ENCODE results near the gene ITPR1.

Gene ITPR1

DNA sequence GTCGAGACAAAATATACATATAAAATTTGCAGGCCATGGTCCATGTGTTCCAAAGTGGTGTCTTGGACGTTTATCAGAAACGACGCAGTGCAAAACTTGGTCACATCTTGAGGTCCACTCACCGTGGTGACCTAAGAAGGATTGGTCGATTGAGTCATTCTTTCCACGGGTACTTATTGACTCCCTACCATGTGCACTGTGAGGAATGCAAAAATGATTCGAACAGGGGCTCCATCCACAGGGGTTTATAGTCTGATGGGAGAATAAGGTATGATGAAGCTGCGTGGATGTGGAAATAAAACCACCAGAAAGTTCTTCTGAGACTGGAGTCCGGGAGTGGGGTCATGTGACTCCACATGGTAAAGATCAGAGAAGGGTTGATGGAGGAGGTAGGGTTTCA, 185.2 kb downstream of the ITPR1 start:
- Histone ChIP-seq H3K9me3 (ENCODE audit: control insufficient read depth, insufficient read depth, low read length) (no peaks in the 10 kb centered on the region), H3K4me3 (ENCODE audit: low read depth, low read length) (no peak overlapping the region), H3K9ac (ENCODE audit: low read depth, low read length) (no peak overlapping the region), H3K27me3 (ENCODE audit: control insufficient read depth, insufficient read depth, low read length) (no peaks in the 10 kb centered on the region), H3K36me3 (ENCODE audit: control insufficient read depth, insufficient read depth, low read length) (no peaks in the 10 kb centered on the region), H3K4me1 (ENCODE audit: control insufficient read depth, insufficient read depth, low read length) (no peaks in the 10 kb centered on the region)

DNA sequence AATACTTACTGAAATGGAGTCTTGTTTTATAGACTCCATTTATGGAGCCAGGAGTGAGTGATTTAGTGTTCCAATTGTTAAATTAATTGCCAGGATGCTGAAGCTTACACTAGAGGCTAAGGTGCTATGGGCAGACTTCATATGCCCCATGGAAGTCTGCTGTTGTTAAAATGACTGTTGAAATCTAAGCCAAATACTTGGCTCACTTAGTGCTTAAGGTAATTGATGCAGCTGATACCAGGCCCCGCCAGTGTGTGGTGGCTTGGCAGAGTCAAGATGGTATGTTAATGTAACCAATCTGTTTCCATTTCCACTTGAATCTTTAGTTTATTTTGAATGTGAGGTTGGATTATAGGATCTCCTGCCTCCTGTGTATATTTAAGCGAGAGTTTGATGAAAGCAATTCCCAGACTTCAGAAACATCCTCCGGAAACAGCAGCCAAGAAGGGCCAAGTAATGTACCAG, 187.1 kb downstream of the ITPR1 start:
- Histone ChIP-seq H3K9ac (ENCODE audit: low read depth, low read length) (no peak overlapping the region), H3K9me3 (ENCODE audit: control insufficient read depth, insufficient read depth, low read length) (no peaks in the 10 kb centered on the region), H3K27me3 (ENCODE audit: control insufficient read depth, insufficient read depth, low read length) (no peaks in the 10 kb centered on the region), H3K4me1 (ENCODE audit: control insufficient read depth, insufficient read depth, low read length) (no peaks in the 10 kb centered on the region), H3K36me3 (ENCODE audit: control insufficient read depth, insufficient read depth, low read length) (no peaks in the 10 kb centered on the region), H3K4me3 (ENCODE audit: low read depth, low read length) (no peak overlapping the region)

DNA sequence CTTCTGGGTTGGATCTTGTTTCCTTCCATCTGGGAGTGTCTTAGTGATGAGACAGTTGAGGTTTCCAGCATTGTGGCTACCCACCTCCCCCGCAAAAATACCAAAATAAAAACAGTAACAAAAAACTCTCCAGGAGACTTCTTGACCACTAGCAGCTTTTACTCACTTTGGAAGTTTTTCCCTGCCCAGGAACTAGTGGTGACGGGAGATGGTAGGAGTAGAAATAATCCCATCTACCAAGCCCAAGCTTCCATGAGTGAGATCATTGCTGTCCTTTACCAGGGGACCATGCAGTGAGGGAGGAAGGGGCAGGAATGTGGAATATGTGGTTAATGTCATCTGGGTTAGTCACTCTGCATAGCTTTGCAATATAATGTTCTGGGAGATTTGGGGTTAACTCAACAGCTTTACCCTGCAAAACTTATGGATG, 187.7 kb downstream of the ITPR1 start:
- Histone ChIP-seq H3K4me3 (ENCODE audit: low read depth, low read length) (no peak overlapping the region), H3K36me3 (ENCODE audit: control insufficient read depth, insufficient read depth, low read length) (no peaks in the 10 kb centered on the region), H3K9me3 (ENCODE audit: control insufficient read depth, insufficient read depth, low read length) (no peaks in the 10 kb centered on the region), H3K4me1 (ENCODE audit: control insufficient read depth, insufficient read depth, low read length) (no peaks in the 10 kb centered on the region), H3K27me3 (ENCODE audit: control insufficient read depth, insufficient read depth, low read length) (no peaks in the 10 kb centered on the region), H3K9ac (ENCODE audit: low read depth, low read length) (no peak overlapping the region)

DNA sequence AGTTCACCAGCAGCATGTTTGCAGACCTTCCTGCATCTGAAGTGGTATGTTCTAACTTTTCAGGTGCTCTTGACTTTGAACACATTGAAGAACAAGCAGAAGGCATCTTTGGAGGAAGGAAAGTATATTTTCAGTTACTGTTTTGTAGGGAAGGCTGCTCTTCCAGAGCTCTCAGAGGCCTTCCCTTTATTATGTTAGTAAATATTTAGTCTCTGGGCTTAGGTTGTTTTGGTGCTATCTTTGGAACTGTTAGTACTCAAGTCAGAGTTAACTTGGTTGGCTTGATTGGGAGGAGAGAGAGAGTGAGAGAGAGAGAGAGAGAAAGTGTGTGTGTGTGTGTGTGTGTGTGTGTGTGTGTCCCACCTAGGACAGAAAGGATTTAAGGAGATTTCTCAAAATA, 188.2 kb downstream of the ITPR1 start:
- Histone ChIP-seq H3K9ac (ENCODE audit: low read depth, low read length) (no peak overlapping the region), H3K4me1 (ENCODE audit: control insufficient read depth, insufficient read depth, low read length) (no peaks in the 10 kb centered on the region), H3K4me3 (ENCODE audit: low read depth, low read length) (no peak overlapping the region), H3K36me3 (ENCODE audit: control insufficient read depth, insufficient read depth, low read length) (no peaks in the 10 kb centered on the region), H3K27me3 (ENCODE audit: control insufficient read depth, insufficient read depth, low read length) (no peaks in the 10 kb centered on the region), H3K9me3 (ENCODE audit: control insufficient read depth, insufficient read depth, low read length) (no peaks in the 10 kb centered on the region)

DNA sequence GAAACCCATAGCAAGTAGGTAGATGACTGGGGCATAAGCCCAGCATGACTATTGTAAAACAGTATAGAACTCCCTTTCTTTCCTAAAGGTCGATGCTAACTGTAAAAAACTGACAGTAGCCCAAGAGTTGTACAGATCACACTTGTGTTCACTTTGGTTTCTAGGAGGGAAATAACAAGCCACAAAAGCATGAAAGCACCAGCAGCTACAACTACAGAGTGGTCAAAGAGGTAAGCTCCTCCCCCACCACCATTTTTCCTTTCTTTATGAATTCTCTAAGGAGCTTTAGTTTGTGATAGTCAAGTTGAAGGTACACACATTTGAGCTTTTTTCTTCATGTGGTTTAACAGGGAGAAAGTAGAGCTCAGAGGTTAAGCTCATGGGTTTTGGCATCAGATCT, 191.0 kb downstream of the ITPR1 start:
- H3K9me3 ChIP-seq (ENCODE audit: control insufficient read depth, insufficient read depth, low read length), result no peaks in the 10 kb centered on the region
- H3K9ac ChIP-seq (ENCODE audit: low read depth, low read length), result no peak overlapping the region
- no peak overlapping the region for H3K4me3 ChIP-seq (ENCODE audit: low read depth, low read length)
- no peaks in the 10 kb centered on the region for H3K27me3 ChIP-seq (ENCODE audit: control insufficient read depth, insufficient read depth, low read length)
- no peaks in the 10 kb centered on the region for H3K36me3 ChIP-seq (ENCODE audit: control insufficient read depth, insufficient read depth, low read length)
- H3K4me1 ChIP-seq (ENCODE audit: control insufficient read depth, insufficient read depth, low read length), result no peaks in the 10 kb centered on the region

DNA sequence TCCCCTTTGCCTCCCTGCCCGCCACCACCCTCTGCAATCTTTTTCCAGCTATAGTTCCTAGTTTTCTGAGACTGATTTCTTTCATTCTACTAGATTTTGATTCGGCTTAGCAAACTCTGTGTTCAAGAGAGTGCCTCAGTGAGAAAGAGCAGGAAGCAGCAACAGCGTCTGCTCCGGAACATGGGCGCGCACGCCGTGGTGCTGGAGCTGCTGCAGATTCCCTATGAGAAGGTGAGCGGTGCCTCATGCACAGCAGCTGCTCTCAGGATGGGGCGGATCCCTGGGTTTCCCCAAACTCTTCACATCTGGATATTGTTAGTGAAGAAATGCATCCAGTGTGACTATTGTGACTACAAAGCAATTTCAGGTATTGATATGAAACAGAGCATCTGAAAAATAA, 191.8 kb downstream of the ITPR1 start:
- no peaks in the 10 kb centered on the region for H3K36me3 ChIP-seq (ENCODE audit: control insufficient read depth, insufficient read depth, low read length)
- no peak overlapping the region for H3K4me3 ChIP-seq (ENCODE audit: low read depth, low read length)
- H3K9ac ChIP-seq (ENCODE audit: low read depth, low read length), result no peak overlapping the region
- H3K4me1 ChIP-seq (ENCODE audit: control insufficient read depth, insufficient read depth, low read length), result no peaks in the 10 kb centered on the region
- H3K27me3 ChIP-seq (ENCODE audit: control insufficient read depth, insufficient read depth, low read length), result no peaks in the 10 kb centered on the region
- H3K9me3 ChIP-seq (ENCODE audit: control insufficient read depth, insufficient read depth, low read length), result no peaks in the 10 kb centered on the region

DNA sequence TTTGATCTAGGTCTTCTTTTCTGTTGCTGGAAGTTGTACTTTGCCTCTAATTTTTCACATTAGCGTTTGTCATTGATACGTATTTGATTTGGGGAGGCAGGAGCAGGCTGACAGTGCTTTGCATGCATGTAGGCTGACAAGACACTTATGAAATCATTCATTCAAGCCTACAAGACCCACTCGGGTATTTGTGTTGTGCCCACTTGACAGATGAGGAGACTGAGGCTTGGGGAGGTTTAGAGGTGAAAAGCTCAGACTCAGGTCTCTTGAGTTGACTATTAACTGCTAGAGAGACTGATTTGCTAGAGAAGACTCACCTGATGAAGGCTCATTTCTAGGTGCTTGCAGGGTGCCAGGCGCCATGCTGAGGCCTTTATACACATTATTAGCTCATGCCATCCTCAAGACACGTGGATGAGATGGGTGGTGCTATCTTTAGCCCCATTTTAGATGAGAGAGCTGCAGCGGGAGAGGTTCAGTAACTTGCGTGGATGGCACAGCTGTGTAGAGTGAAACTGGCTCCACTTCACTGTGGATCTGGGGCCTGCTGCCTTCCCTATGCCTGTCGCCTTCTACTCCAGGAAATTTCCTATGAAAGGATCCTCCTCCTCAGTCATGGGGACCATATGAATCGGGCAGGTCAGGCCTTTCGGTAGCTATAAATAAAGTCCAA, 192.7 kb downstream of the ITPR1 start:
- H3K4me1 ChIP-seq (ENCODE audit: control insufficient read depth, insufficient read depth, low read length), result no peaks in the 10 kb centered on the region
- H3K9ac ChIP-seq (ENCODE audit: low read depth, low read length), result no peak overlapping the region
- H3K36me3 ChIP-seq (ENCODE audit: control insufficient read depth, insufficient read depth, low read length), result no peaks in the 10 kb centered on the region
- no peaks in the 10 kb centered on the region for H3K27me3 ChIP-seq (ENCODE audit: control insufficient read depth, insufficient read depth, low read length)
- H3K4me3 ChIP-seq (ENCODE audit: low read depth, low read length), result no peak overlapping the region
- no peaks in the 10 kb centered on the region for H3K9me3 ChIP-seq (ENCODE audit: control insufficient read depth, insufficient read depth, low read length)

DNA sequence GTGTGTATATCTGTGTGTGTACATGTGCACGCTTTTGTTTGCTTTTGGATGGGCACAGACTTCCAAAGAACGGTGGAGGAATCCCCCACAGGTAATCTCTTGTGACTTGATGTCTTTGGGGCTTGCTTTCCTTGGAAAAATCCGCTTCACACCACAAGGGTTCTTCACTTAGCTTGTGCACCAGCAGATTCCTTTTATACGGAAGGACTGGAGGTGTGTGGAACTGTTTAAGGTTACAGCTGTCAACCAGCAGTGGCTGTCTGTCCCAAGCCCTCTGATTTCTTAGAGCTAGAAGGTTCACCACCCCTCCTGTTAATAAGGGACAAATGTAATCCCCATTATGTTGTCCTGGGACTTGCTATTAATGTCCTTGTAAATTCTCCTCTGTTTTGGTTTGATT, 193.5 kb downstream of the ITPR1 start:
- Histone ChIP-seq H3K4me1 (ENCODE audit: control insufficient read depth, insufficient read depth, low read length) (no peaks in the 10 kb centered on the region), H3K36me3 (ENCODE audit: control insufficient read depth, insufficient read depth, low read length) (no peaks in the 10 kb centered on the region), H3K27me3 (ENCODE audit: control insufficient read depth, insufficient read depth, low read length) (no peaks in the 10 kb centered on the region), H3K9ac (ENCODE audit: low read depth, low read length) (no peak overlapping the region), H3K9me3 (ENCODE audit: control insufficient read depth, insufficient read depth, low read length) (no peaks in the 10 kb centered on the region), H3K4me3 (ENCODE audit: low read depth, low read length) (no peak overlapping the region)

DNA sequence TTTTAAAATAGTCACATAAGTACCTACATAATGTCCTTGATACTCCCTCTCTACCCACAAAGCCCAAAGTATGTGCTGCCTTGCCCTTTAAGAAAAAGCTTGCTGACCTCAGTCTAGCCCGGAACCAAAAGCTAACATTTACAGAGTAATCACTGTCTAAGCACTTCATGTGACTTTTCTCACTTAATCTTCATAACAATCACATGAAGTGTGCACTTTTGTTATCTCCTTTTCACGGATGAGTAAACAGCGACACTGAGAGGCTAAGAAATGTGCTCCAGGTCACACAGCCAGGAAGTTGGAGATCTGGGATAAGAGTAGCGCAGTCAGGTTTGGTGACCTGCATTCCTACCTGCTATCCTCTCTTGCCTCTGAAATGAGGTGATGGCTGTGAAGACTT, 194.0 kb downstream of the ITPR1 start:
- Histone ChIP-seq H3K9ac (ENCODE audit: low read depth, low read length) (no peak overlapping the region), H3K36me3 (ENCODE audit: control insufficient read depth, insufficient read depth, low read length) (no peaks in the 10 kb centered on the region), H3K9me3 (ENCODE audit: control insufficient read depth, insufficient read depth, low read length) (no peaks in the 10 kb centered on the region), H3K4me1 (ENCODE audit: control insufficient read depth, insufficient read depth, low read length) (no peaks in the 10 kb centered on the region), H3K4me3 (ENCODE audit: low read depth, low read length) (no peak overlapping the region), H3K27me3 (ENCODE audit: control insufficient read depth, insufficient read depth, low read length) (no peaks in the 10 kb centered on the region)

DNA sequence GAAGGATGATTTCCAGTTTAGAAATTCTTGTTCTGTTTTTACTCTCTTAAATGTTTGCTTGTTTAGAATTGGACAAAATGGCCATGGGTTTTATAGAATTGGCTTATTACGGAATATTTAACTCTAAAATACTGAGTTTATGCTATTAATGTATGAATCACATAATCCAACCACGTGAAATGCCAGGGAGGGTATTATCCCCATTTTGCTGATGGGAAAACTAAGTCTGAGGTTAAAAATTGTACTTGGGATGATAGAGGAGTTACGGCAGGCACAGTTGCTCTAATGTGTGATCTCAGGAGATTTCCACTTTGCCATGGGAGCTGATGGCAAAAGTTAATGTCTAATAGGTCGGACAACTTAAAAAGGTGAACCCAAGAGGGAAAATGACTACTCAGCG, 194.4 kb downstream of the ITPR1 start:
- Histone ChIP-seq H3K9ac (ENCODE audit: low read depth, low read length) (no peak overlapping the region), H3K36me3 (ENCODE audit: control insufficient read depth, insufficient read depth, low read length) (no peaks in the 10 kb centered on the region), H3K4me1 (ENCODE audit: control insufficient read depth, insufficient read depth, low read length) (no peaks in the 10 kb centered on the region), H3K27me3 (ENCODE audit: control insufficient read depth, insufficient read depth, low read length) (no peaks in the 10 kb centered on the region), H3K9me3 (ENCODE audit: control insufficient read depth, insufficient read depth, low read length) (no peaks in the 10 kb centered on the region), H3K4me3 (ENCODE audit: low read depth, low read length) (no peak overlapping the region)

DNA sequence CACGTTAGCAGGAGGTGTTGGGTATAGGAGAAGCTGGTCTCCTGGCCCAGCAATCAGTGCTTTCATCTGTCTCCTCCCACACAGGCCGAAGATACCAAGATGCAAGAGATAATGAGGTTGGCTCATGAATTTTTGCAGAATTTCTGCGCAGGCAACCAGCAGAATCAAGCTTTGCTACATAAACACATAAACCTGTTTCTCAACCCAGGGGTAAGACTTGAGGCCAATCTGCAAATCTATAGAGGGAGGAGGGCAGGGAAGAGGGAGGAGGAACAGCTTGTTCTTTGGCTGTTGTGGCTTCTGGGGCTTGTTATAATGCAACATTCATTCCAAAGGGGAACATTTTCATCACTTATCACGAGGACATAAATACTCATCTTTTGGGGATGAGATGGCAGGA, 195.3 kb downstream of the ITPR1 start:
- no peak overlapping the region for H3K4me3 ChIP-seq (ENCODE audit: low read depth, low read length)
- H3K27me3 ChIP-seq (ENCODE audit: control insufficient read depth, insufficient read depth, low read length), result no peaks in the 10 kb centered on the region
- H3K9ac ChIP-seq (ENCODE audit: low read depth, low read length), result no peak overlapping the region
- no peaks in the 10 kb centered on the region for H3K9me3 ChIP-seq (ENCODE audit: control insufficient read depth, insufficient read depth, low read length)
- H3K36me3 ChIP-seq (ENCODE audit: control insufficient read depth, insufficient read depth, low read length), result no peaks in the 10 kb centered on the region
- H3K4me1 ChIP-seq (ENCODE audit: control insufficient read depth, insufficient read depth, low read length), result no peaks in the 10 kb centered on the region

DNA sequence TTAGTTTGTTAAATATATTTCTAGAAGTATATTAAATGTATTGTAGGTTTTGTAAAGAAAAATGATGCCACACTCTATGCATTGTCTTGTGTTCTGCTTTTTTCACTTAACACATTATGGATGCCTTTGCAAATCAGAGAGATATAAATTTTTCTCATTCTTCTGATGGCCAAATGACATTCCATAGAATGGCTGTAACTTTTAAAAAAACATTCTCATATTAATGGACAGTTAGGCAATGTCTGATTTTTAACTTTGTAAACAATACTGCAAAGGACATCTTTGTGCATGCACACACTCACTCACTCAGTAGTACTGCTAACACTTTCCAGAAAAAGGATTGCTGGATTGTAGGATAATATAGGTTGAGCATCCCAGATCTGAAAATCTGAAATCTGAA, 195.9 kb downstream of the ITPR1 start:
- Histone ChIP-seq H3K4me1 (ENCODE audit: control insufficient read depth, insufficient read depth, low read length) (no peaks in the 10 kb centered on the region), H3K36me3 (ENCODE audit: control insufficient read depth, insufficient read depth, low read length) (no peaks in the 10 kb centered on the region), H3K9me3 (ENCODE audit: control insufficient read depth, insufficient read depth, low read length) (no peaks in the 10 kb centered on the region), H3K4me3 (ENCODE audit: low read depth, low read length) (no peak overlapping the region), H3K27me3 (ENCODE audit: control insufficient read depth, insufficient read depth, low read length) (no peaks in the 10 kb centered on the region), H3K9ac (ENCODE audit: low read depth, low read length) (no peak overlapping the region)

Measured in iPS-15b (cell line).